UCSD-AML1 (cell line): Measurements from ENCODE around the gene DLX5.
"Not testable (repeated sequence)": the region's sequence is repeated elsewhere in the genome, so short reads cannot be mapped to it uniquely, and the experiment has no call there.

Experiments
- DNase-seq: peaks from one replicate; lab custom pipeline; 2025; ENCODE audit not compliant: unreplicated experiment; lab: John Stamatoyannopoulos, UW

DLX5 gene

DNA sequence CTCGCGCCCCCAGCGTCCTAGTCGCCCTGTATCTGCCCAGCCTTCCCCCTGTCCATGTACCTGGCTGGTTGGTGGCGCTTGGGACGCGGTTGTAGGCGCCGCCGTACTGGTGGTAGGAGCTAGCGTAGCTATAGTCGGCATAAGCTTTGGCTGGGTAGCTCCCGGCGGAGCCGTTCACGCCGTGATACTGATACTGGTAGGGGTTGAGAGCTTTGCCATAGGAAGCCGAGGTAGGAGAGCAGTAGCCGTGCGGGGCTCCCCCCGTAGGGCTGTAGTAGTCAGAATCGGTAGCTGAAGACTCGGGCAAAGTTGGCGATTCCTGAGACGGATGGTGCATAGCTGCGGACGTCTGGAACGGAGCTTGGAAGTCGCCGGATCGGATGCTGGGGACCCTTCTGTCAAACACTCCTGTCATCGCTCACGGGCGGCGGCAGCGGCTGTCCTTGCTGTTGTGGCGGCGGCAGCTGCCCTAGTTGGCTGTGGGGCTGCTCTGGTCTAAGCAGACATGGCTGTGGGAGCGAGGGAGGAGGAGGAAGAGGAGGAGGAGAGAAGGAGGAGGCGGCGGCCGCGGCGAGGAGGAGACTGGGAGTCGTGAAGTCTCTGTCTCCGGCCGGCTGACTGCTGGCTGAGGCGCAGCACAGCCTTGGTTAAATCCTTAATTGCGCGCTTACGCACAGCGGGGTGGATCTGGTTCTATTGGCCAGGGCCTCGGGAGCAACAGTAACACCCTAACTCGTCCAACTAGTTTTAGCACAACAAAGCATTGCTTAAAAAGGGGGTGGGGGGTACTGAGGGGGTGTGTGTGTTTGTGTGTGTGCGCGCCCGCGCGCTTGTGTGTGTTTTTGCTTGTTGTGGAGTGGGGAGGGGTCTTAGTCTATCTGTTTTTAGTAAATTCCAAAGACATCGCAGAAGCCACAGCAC is at the start of gene DLX5:
TSS of gene DLX5 (minus strand) at position 623 of the 921 bp plus-strand sequence. CDS start at position 415, 208 bp downstream.
- no peak for DNase-seq

- not testable (repeated sequence) for DNase-seq
Observed at GRCh38 chr7:97072025-97072424, 47.4 kb upstream of the DLX5 start.

GRCh38 chr7:97064972-97065587 is 40.4 kb upstream of the DLX5 start:
- DNase-seq = no peak

DNA sequence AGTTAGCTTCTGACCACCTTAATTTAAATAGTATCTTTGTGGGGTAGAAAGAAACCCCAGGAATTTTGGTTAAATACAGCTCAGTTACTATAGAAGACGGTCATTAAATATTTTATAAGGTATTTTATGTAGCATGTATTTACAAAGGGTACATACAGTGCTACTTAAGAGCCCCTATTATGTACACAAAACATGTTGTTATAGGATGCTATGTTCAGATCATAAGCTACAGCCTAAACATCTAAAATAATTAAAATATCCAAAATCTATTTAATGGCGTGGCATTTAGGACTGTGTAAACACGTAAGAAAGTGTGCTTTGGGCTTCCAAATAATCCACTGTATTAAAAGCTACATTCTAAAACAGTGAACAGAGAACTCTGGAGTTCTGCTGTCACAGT is 39.4 kb upstream of the DLX5 start:
- DNase-seq = no peak

- DNase-seq = no peak
Observed at GRCh38 chr7:97043281-97043680, 18.6 kb upstream of the DLX5 start.

GRCh38 chr7:97039374-97040065 is 14.9 kb upstream of the DLX5 start:
- no peak for DNase-seq

- not testable (repeated sequence) for DNase-seq
Observed at GRCh38 chr7:97034213-97034852, 9.7 kb upstream of the DLX5 start.

GRCh38 chr7:97027427-97028234 is 3.0 kb upstream of the DLX5 start:
- DNase-seq = peak; percentile 55

- no peak for DNase-seq
Observed at GRCh38 chr7:97026715-97027426, 2.2 kb upstream of the DLX5 start.

- DNase-seq = peak; percentile 11
Observed at GRCh38 chr7:97025983-97026714, 1.5 kb upstream of the DLX5 start.

GRCh38 chr7:97025130-97025499 is 484 bp upstream of the DLX5 start:
- no peak for DNase-seq

DNA sequence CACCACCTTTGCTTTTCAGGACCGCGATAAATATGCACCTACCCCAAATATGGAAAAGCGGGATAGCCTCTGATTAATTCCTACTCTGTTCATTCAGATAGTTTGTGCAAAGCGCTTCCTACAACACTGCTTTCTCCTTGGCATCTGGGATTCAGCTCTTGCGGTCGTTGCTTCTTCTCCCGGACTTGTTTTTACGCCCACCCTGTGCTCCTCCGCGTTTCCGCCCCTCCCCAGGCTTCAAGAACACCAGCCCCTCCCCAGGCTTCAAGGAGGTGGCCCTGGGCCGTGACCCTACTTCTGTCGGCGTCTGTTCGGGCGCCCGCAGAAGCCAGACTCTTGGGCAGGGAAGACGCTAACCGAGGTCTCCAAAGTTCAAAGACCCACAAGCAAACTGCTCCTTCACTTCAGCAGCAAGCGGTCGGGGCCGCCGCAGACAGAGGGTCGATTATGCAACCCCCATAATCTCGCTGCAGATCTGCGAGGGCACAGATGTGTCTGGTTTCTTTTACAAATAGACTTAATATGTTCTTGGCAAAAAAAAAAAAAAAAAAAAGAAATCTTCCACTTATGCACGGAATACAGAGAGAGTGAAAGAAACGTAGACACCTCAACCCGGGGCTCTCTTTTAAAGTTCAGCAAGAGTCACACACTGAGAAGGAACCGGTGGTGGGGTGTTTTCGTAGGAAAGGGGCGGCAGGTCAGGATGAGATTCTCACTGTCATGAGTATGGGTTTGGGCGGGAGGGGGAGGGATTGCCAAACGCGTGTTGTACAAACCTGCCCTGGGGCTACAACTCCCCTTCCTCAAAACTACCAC is 1.9 kb downstream of the DLX5 start:
- DNase-seq = no peak

DNA sequence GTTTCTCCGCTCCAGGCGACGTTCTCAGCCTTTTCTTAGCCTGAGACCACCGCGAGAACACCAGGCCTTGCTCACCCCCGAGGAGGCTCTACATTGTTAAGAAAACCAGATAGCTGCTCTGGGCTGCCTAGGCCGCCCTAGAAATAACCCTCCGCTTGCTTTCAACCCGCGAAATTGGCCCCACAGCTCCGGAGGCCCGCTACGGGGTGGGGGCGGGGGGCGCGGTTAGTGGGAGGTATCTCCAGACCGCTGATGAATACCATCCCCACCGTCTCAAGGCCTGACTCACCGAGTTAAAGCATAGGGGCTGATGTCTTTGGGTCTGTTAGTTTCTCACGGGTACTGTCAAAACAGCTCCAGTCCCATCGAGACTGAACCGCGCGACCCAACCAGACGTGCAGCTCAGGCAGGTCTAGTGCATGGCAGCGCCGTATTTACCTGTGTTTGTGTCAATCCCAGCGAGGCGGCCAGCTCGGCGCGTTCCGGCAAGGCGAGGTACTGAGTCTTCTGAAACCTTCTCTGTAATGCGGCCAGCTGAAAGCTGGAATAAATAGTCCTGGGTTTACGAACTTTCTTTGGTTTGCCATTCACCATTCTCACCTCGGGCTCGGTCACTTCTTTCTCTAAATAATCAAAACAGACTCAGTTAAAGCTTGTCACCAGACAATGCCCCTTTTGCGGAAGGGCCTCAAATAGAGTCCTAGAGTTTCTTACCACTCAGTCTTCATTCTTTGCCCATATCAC is 2.7 kb downstream of the DLX5 start:
- DNase-seq = no peak

DNA sequence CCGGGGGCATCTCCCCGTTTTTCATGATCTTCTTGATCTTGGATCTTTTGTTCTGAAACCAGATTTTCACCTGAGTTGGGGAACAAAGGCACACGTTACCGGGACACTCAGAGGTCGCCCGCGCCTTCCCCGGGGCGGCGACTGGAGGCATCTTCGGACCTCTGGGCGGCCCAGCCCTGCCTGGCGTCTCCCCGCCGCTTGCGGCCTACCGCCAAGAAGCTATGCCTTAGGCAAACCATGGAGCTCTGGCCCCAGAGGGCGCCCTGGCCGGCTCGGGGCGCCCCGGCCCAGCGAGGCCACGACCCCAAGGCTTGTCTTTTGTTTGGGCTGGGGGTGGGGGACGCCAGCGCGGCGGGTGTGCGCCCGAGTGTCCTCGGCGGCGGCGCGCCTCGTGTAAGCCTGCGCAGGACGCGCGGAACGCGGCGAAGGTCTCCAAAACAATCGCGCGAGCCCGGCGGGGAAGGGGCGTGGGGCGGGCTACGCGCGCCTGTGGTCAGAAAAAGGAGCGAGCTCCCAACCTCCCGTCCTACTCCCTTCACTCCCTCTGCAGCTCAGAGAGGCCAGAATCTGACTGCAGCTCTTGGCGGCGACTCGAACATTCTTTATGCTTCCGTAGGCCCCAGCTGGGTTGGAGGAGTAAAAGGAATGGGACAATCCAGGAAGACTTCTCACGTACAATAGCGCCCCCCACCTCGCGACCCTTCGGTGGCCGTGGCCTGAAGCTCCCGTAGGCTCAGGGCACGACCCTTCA is 3.5 kb downstream of the DLX5 start:
- no peak for DNase-seq

- DNase-seq = no peak
Observed at GRCh38 chr7:97020601-97020995, 4.0 kb downstream of the DLX5 start.

DNA sequence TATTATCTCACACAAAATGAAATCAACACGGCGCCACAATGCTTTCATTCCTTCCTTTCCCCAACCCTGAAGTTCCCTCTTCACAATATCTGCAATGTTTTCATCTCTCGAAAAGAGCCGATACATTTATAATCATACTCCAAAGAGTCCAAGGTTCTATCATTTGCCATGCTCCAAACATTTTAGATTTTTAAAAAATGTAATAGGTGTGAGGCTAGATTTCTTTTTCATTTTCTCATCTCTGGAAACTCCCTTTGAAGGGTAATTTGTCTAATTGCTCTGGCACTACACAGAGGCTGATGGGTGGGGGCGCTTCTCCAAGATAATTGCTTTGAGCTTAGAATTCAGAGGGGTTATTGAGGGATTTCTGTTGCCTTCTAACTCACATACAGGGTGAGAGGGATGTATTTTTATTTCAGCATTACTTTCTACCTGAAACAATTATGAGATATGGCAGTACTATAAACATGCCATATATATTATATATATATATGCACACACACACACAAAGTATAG is 4.9 kb downstream of the DLX5 start:
- DNase-seq = no peak
